K562 (cell line): ENCODE measurements around the gene KIT. TPM values are rescaled to one million over a fixed set of nuclear protein-coding genes. Genes with fewer than 3 reads are reported as not detected.

Experiments used
- ATAC-seq: fragments of 200-7000 bp; cut with Tn5 transposase; 3 replicates; pipeline ENCODE4 v1.9.1; 2020; ENCODE audit warnings: moderate library complexity
- BruUV-seq: library from RNA; stranded (reverse); fragments of 400-500 nt; replicated peaks from 2 replicates; lab custom pipeline; 2021; lab: Mats Ljungman, UMichigan
- CTCF ChIA-PET: fragments of 300-600 bp; formaldehyde crosslinking; extraction: SDS; loops from one replicate; lab custom pipeline; 2021; ENCODE audit warnings: low intra/inter-chr PET ratio; lab: Yijun Ruan, JAX
- POLR2A ChIA-PET: fragments of 300-600, 350-650 bp; sonication (Branson Sonifier 250); formaldehyde crosslinking; extraction: SDS; loops from one replicate; lab custom pipeline; 2021; ENCODE audit warnings: antibody characterized with exemption, inconsistent platforms; lab: Yijun Ruan, JAX
- DNase-seq, 4 experiments: peaks; one replicate each; pipeline versions ENCODE4 v3.0.0 to v3.0.0-alpha.2; 2011 to 2018; ENCODE audit warnings: low spot score in 3 of 4, mixed read lengths in 3 of 4; ENCODE audit errors: extremely low read depth in 1 of 4
- FAIRE-seq: peaks from 2 replicates; lab custom pipeline; 2011; peaks lifted over from hg19 to GRCh38; lab: Jason Lieb, UNC
- H2AFZ ChIP-seq: 2 replicates; pipeline ENCODE4 v1.6.0; 2011; ENCODE audit warnings: low read depth, low read length, control low read depth, inconsistent platforms
- H3K27ac ChIP-seq: fragments of 200-600 bp; 3 replicates; pipeline ENCODE4 v1.8.0; 2011; ENCODE audit warnings: low read depth, mild to moderate bottlenecking, control low read depth, inconsistent platforms, low read length, moderate library complexity, mixed read lengths; ENCODE audit errors: extremely low read depth
- H3K27me3 ChIP-seq, 2 experiments: fragments of 300-600 bp in 1 of 2; 2 replicates in 1 of 2; 3 replicates in 1 of 2; pipeline versions ENCODE4 v1.6.0 to v1.8.0; 2011; ENCODE audit warnings: inconsistent platforms in 2 of 2, low read length in 2 of 2, mild to moderate bottlenecking in 1 of 2, mixed read lengths in 1 of 2, moderate library complexity in 1 of 2; ENCODE audit not compliant: control insufficient read depth in 2 of 2, insufficient read depth in 2 of 2
- H3K36me3 ChIP-seq: fragments of 300-600 bp; 3 replicates; pipeline ENCODE4 v1.8.0; 2011; ENCODE audit warnings: mild to moderate bottlenecking, low read length, inconsistent platforms; ENCODE audit not compliant: control insufficient read depth, insufficient read depth
- H3K4me1 ChIP-seq, 2 experiments: fragments of 200-600 bp in 1 of 2; replicated peaks in 1 of 2; 2 replicates in 1 of 2; 3 replicates in 1 of 2; pipeline versions ENCODE4 v1.5.1 to v1.8.0; 2011; ENCODE audit warnings: inconsistent platforms in 2 of 2, low read length in 2 of 2, mild to moderate bottlenecking in 1 of 2, mixed read lengths in 1 of 2, moderate library complexity in 1 of 2; ENCODE audit not compliant: control insufficient read depth in 2 of 2, insufficient read depth in 2 of 2
- H3K4me2 ChIP-seq: 2 replicates; pipeline ENCODE4 v1.6.1; 2011; ENCODE audit warnings: low read length, control low read depth, inconsistent platforms, mixed read lengths; ENCODE audit not compliant: insufficient read depth
- H3K4me3 ChIP-seq: fragments of 200-600 bp; sonication (generic), shearing (Covaris generic); 2 replicates; pipeline ENCODE4 v1.5.1; 2016; ENCODE audit warnings: control low read depth, inconsistent platforms
- H3K79me2 ChIP-seq: fragments of 200-600 bp; 3 replicates; pipeline ENCODE4 v1.8.0; 2011; ENCODE audit warnings: low read length, inconsistent platforms; ENCODE audit not compliant: control insufficient read depth, insufficient read depth
- H3K9ac ChIP-seq, 2 experiments: 2 replicates each; pipeline versions ENCODE4 v1.6.0 to v1.6.1; 2011; ENCODE audit warnings: low read depth in 2 of 2, low read length in 2 of 2, control low read depth in 1 of 2, inconsistent platforms in 1 of 2, mild to moderate bottlenecking in 1 of 2, mixed read lengths in 1 of 2; ENCODE audit not compliant: insufficient read depth in 1 of 2
- H3K9me1 ChIP-seq: one replicate; pipeline ENCODE4 v1.6.0; 2011; ENCODE audit warnings: inconsistent platforms, mild to moderate bottlenecking, low read length, moderate library complexity; ENCODE audit not compliant: control insufficient read depth, insufficient read depth
- H3K9me3 ChIP-seq: replicated peaks from 2 replicates; pipeline ENCODE4 v1.5.1; 2011; ENCODE audit warnings: low read depth, low read length, inconsistent platforms; ENCODE audit not compliant: control insufficient read depth, insufficient read depth
- H4K20me1 ChIP-seq: replicated peaks from 2 replicates; pipeline ENCODE4 v1.6.1; 2011; ENCODE audit warnings: low read length, inconsistent platforms, mixed read lengths; ENCODE audit not compliant: control insufficient read depth, insufficient read depth
- FOXK1 ChIP-seq: sonication (generic); formaldehyde crosslinking; IDR thresholded peaks from 2 replicates; pipeline ENCODE4 v1.8.0; 2022; ENCODE audit warnings: missing genetic modification reagents, mild to moderate bottlenecking, borderline replicate concordance
- HNRNPL ChIP-seq: fragments of 200-400 bp; formaldehyde crosslinking; IDR thresholded peaks from 2 replicates; pipeline ENCODE4 v1.6.1; 2017; ENCODE audit warnings: low read depth, mild to moderate bottlenecking, low read length
- KDM1A ChIP-seq, 2 experiments: fragments of 450-650 bp; IDR thresholded peaks; 2 replicates each; pipeline ENCODE4 v1.6.1; 2016; ENCODE audit warnings: mild to moderate bottlenecking in 2 of 2
- MLX ChIP-seq, 2 experiments: fragments of 450-650 bp in 1 of 2; sonication (generic) in 1 of 2; formaldehyde crosslinking; conservative IDR thresholded peaks; 2 replicates each; pipeline versions ENCODE4 v1.4.0 to v1.8.1; 2020 to 2022; ENCODE audit warnings: mild to moderate bottlenecking in 1 of 2, missing genetic modification reagents in 1 of 2
- MTA1 ChIP-seq: fragments of 450-650 bp; IDR thresholded peaks from 2 replicates; pipeline ENCODE4 v1.6.1; 2017; ENCODE audit warnings: borderline replicate concordance
- POLR2B ChIP-seq: fragments of 450-650 bp; IDR thresholded peaks from 2 replicates; pipeline ENCODE4 v1.6.1; 2018; ENCODE audit warnings: low read depth; ENCODE audit not compliant: partially characterized antibody
- REST ChIP-seq, 2 experiments: fragments of 450-650 bp; formaldehyde crosslinking in 1 of 2; IDR thresholded peaks; 2 replicates each; pipeline versions ENCODE4 v1.4.0 to v1.6.1; 2014 to 2020; ENCODE audit warnings: mild to moderate bottlenecking in 2 of 2, borderline replicate concordance in 1 of 2, low read depth in 1 of 2
- STAT5B ChIP-seq: fragments of 250-450 bp; sonication (Bioruptor Pico); IDR thresholded peaks from 2 replicates; pipeline ENCODE4 v1.8.0; 2021; ENCODE audit warnings: mild to moderate bottlenecking, inconsistent platforms
- ZBED1 ChIP-seq: IDR thresholded peaks from 2 replicates; pipeline ENCODE4 v1.6.1; 2014
- ZNF699 ChIP-seq: fragments of 250-450 bp; sonication (Bioruptor Pico); IDR thresholded peaks from 2 replicates; pipeline ENCODE4 v1.8.0; 2021; ENCODE audit warnings: mild to moderate bottlenecking, moderate library complexity; ENCODE audit not compliant: insufficient replicate concordance
- whole genome bisulfite sequencing: fragments of 100-300 bp; shearing (Covaris generic); methylation state at CpG from one replicate; pipeline ENCODE4 v1.1.6; 2016; ENCODE audit warnings: low coverage, mixed read lengths; ENCODE audit not compliant: insufficient coverage; ENCODE audit errors: missing lambda C conversion rate; 5-methylcytosine and 5-hydroxymethylcytosine counted together
- in situ Hi-C: fragments of 300-500 bp; cut with MboI; formaldehyde crosslinking; loops from 4 replicates; pipeline ENCODE4 v1.15.0; 2018; ENCODE audit warnings: inconsistent platforms, mixed read lengths
- intact Hi-C: fragments of 100-400 bp; cut with micrococcal nuclease; formaldehyde crosslinking; loops from 2 replicates; pipeline ENCODE4 v1.14.2; 2022
- polyA plus RNA-seq, 8 experiments: library from polyadenylated mRNA; depleted of rRNA in 4 of 8; stranded (reverse) in 5 of 8; unstranded in 3 of 8; fragments of >200 nt; fragmentation: Nextera tagmentation in 2 of 8; fragmentation: Illumina TruSeq in 1 of 8; extraction: Ambion mirVana in 2 of 8; extraction: Trizol in 1 of 8; gene quantifications; 2 replicates each; pipeline versions ENCODE4 v1.2.1 to v1.2.3, GENCODE V29; 2011 to 2014; ENCODE audit warnings: inconsistent platforms in 1 of 8, missing spikeins in 1 of 8
- total RNA-seq, 7 experiments: library from RNA; depleted of rRNA in 6 of 7; stranded (reverse); fragments of >200 nt in 6 of 7; fragmentation: Illumina TruSeq in 2 of 7; extraction: Trizol in 2 of 7; gene quantifications; 2 replicates each; pipeline versions ENCODE4 v1.2.1 to v1.2.3, GENCODE V29; 2011 to 2021; ENCODE audit warnings: low replicate concordance in 1 of 7

The KIT gene
- total and polyA plus RNA-seq, 9 of the 15 experiments (the other 6 are each of a cell fraction or from before 2014, with no cell fraction given) = 0.27 to 5.6 (median 0.57) TPM

- Histone ChIP-seq H3K4me2 (no peak overlapping the region), H2AFZ (no peak overlapping the region), H3K9me1 (no peaks in the 10 kb centered on the region), H3K4me3 (no peak overlapping the region), H3K4me1 (no peaks in the 10 kb centered on the region), H3K79me2 (no peaks in the 10 kb centered on the region), H3K36me3 (no peaks in the 10 kb centered on the region), H3K9ac (no peak overlapping the region), H3K27me3 (peaks cover 4 to 6% of the 10 kb centered on the region in 2 experiments; a peak in 3 of 5 replicates), H3K27ac (no peak overlapping the region), H3K9me3 (no peaks in the 10 kb centered on the region), H4K20me1 (no peaks in the 10 kb centered on the region; the same call in 1 of the 2 replicates)
- in situ Hi-C loops (no loop called here), intact Hi-C loops (no loop called here)
- no TSS peak for BruUV-seq
- CTCF ChIA-PET = no interaction called here
- no peak for TF ChIP-seq REST (IDR thresholded peaks at IDR 0.05; ENCODE audit: borderline replicate concordance)
- no peak for TF ChIP-seq REST (CRISPR knock-in tag; IDR thresholded peaks at IDR 0.05; ENCODE audit: low read depth)
- TF ChIP-seq ZBED1 = no peak
- TF ChIP-seq FOXK1 (CRISPR knock-in tag) = no peak
- TF ChIP-seq MTA1 = no peak
- no peak for TF ChIP-seq KDM1A (IDR thresholded peaks at IDR 0.05)
- TF ChIP-seq ZNF699 (CRISPR knock-in tag) = no peak
- TF ChIP-seq STAT5B (CRISPR knock-in tag) = no peak
- no peak for TF ChIP-seq MLX (CRISPR knock-in tag; conservative IDR thresholded peaks at IDR 0.05)
- TF ChIP-seq HNRNPL = no peak
- TF ChIP-seq POLR2B = no peak
- ATAC-seq (no peak), DNase-seq (no peak), FAIRE-seq (no peak)
- POLR2A ChIA-PET = interaction anchor here (0.7 to 1.1 kb wide), 2 partner anchors 9 to 996 kb away, joined by 3 read pairs; no protein-coding TSS in a partner anchor
- 2% methylated on average over 3 of the region's 3 CpGs for WGBS
Measured at GRCh38 chr4:54717694-54718093, 59.9 kb downstream of the KIT start.
